ENCODE results near the gene SLC9A9. TPM values are rescaled to one million over a fixed set of nuclear protein-coding genes. Genes with fewer than 3 reads are reported as not detected.
A peak's percentile ranks its signal among the peaks of the same experiment; 100 is the strongest.

SLC9A9 gene
- polyA plus RNA-seq, 1 of the 3 experiments (the other 2 are of a cell fraction) = 0.05 TPM

GRCh38 chr3:143351354-143351753 lies 496.9 kb downstream of the SLC9A9 start (continued):
- TF ChIP-seq GATA2 (CRISPR knock-in tag; IDR thresholded peaks at IDR 0.05) (no peak), SMC3 (IDR thresholded peaks at IDR 0.05; ENCODE audit: low read depth, low read length) (no peak), RAD21 (IDR thresholded peaks at IDR 0.05; ENCODE audit: low read length) (no peak), ZBTB33 (IDR thresholded peaks at IDR 0.05; ENCODE audit: borderline replicate concordance, low read depth) (no peak)

DNA sequence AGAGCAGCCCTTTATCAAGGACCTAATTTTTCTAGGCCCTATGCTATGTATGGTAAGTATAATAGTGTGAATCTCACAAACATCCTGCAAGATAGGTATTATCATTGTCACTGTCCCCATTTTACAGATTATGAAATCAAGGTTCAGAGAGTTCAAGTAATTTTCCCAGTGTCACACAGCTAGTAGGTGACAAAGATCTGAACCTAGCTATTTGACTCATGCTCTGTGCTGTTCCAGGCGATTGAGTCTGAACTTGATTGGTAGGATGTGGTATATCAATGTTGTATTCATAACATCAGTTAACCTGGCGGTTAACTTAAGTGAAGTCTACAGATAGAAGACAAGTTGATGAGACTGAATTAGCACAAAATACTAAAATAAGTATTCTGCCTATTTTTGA lies 498.8 kb downstream of the SLC9A9 start:
- 28% methylated on average over 2 of the region's 2 CpGs for WGBS (ENCODE audit: low lambda C conversion rate)
- Histone ChIP-seq H3K9me3 (no peaks in the 10 kb centered on the region), H3K27ac (ENCODE audit: low read depth in 2 of 2, low read length in 1 of 2) (no peak overlapping the region), H3K79me2 (ENCODE audit: insufficient read depth) (no peaks in the 10 kb centered on the region), H3K9me2 (no peaks in the 10 kb centered on the region), H3K4me1 (ENCODE audit: control insufficient read depth in 1 of 2, insufficient read depth in 2 of 2, low read depth in 1 of 2, low read length in 1 of 2) (no peaks in the 10 kb centered on the region), H3K27me3 (ENCODE audit: insufficient read depth) (no peaks in the 10 kb centered on the region; the same call in 1 of the 2 replicates), H3K4me2 (no peak overlapping the region), H2AFZ (ENCODE audit: low read depth) (no peak overlapping the region), H3K36me3 (replicated peaks in 1 of 2; ENCODE audit: control insufficient read depth in 1 of 2, insufficient read depth in 2 of 2, low read length in 1 of 2) (no peaks in the 10 kb centered on the region), H3K4me3 (ENCODE audit: low read depth in 2 of 2, low read length in 1 of 2) (no peak overlapping the region), H3K9ac (no peak overlapping the region), H3F3A (replicated peaks; ENCODE audit: insufficient read depth) (no peaks in the 10 kb centered on the region), H4K20me1 (ENCODE audit: insufficient read depth) (no peaks in the 10 kb centered on the region)
- ChIA-PET CTCF (no interaction called here), POLR2A (no interaction called here)
- no peak for DNase-seq
- no peak for TF ChIP-seq EP300 (IDR thresholded peaks at IDR 0.05; ENCODE audit: borderline replicate concordance in 1 of 2, low read depth in 1 of 2, low read length in 1 of 2)

DNA sequence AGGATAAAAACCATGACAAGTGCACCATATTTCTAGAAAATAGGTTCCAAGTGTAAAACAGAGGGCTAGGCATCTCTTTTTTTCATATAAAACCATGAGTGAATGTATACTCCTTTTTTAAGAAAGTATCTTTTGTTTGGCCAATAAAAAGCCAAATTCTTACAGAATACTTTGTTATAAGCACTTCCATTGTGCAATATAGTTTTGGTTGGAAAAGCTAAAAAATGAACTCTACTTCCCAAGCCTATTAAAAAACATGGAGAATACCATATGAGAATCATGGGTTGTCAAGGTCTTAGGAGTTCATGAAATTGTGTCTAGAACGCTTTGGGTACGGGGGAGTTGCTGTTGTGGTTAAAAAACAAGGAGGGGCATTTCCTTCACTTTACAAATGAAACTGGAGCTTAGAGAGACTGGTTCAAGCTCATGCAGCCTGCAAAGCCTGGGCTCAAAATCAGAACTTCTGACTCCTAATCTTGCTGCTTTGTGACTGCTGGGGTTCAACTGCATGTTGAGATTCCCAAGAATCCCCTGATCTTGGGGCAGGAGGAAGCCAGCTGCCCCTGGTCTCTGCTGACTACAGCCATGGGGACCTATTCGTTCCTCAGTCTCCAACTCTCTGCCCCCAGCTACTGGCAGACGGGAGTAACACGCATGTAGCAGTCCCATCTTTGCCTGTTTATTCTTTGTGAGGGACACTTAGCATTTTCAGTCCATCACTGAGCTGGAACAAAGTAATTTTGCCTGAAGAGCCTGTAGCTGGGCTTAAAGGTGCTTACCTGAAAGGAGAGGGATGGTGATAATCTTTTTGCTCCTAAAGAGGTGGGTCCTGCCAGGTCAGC lies 499.6 kb downstream of the SLC9A9 start:
- Histone ChIP-seq H3K4me1 (ENCODE audit: control insufficient read depth in 1 of 2, insufficient read depth in 2 of 2, low read depth in 1 of 2, low read length in 1 of 2) (no peaks in the 10 kb centered on the region), H3K9ac (no peak overlapping the region), H3K9me3 (no peaks in the 10 kb centered on the region), H3F3A (replicated peaks; ENCODE audit: insufficient read depth) (no peaks in the 10 kb centered on the region), H3K79me2 (ENCODE audit: insufficient read depth) (no peaks in the 10 kb centered on the region), H4K20me1 (ENCODE audit: insufficient read depth) (no peaks in the 10 kb centered on the region), H3K4me2 (no peak overlapping the region), H3K9me2 (no peaks in the 10 kb centered on the region), H3K36me3 (replicated peaks in 1 of 2; ENCODE audit: control insufficient read depth in 1 of 2, insufficient read depth in 2 of 2, low read length in 1 of 2) (no peaks in the 10 kb centered on the region), H3K27ac (ENCODE audit: low read depth in 2 of 2, low read length in 1 of 2) (no peak overlapping the region), H2AFZ (ENCODE audit: low read depth) (no peak overlapping the region), H3K4me3 (ENCODE audit: low read depth in 2 of 2, low read length in 1 of 2) (no peak overlapping the region), H3K27me3 (ENCODE audit: insufficient read depth) (no peaks in the 10 kb centered on the region; the same call in 1 of the 2 replicates)
- no peak for TF ChIP-seq ZBTB33 (IDR thresholded peaks at IDR 0.05; ENCODE audit: borderline replicate concordance, low read depth)
- TF ChIP-seq, protein P1, sequence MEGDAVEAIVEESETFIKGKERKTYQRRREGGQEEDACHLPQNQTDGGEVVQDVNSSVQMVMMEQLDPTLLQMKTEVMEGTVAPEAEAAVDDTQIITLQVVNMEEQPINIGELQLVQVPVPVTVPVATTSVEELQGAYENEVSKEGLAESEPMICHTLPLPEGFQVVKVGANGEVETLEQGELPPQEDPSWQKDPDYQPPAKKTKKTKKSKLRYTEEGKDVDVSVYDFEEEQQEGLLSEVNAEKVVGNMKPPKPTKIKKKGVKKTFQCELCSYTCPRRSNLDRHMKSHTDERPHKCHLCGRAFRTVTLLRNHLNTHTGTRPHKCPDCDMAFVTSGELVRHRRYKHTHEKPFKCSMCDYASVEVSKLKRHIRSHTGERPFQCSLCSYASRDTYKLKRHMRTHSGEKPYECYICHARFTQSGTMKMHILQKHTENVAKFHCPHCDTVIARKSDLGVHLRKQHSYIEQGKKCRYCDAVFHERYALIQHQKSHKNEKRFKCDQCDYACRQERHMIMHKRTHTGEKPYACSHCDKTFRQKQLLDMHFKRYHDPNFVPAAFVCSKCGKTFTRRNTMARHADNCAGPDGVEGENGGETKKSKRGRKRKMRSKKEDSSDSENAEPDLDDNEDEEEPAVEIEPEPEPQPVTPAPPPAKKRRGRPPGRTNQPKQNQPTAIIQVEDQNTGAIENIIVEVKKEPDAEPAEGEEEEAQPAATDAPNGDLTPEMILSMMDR (IDR thresholded peaks at IDR 0.05) = peak; percentile 24; the same call in 1 of the 2 replicates
- 36% methylated on average over 5 of the region's 5 CpGs for WGBS (ENCODE audit: low lambda C conversion rate)
- no peak for DNase-seq
- POLR2A ChIA-PET = no interaction called here
- CTCF ChIA-PET = no interaction called here

Data from SK-N-SH (cell line).